A549 treated with Hydrocortisone at 1 μM for 4 hours (cell line): ENCODE results near the gene IKBIP. TPM values are rescaled to one million over a fixed set of nuclear protein-coding genes. Genes with fewer than 3 reads are reported as not detected.

Experiments
- total RNA-seq: library from RNA; stranded (reverse); fragments of 200-300 nt; extraction: Qiagen RNA extraction; gene quantifications from 5 replicates; pipeline ENCODE4 v1.2.3, GENCODE V29; 2022

Gene IKBIP
- 62.7 to 75.5 TPM (median 66.5 TPM) in 5 replicates for total RNA-seq

GRCh38 chr12:98644712-98645571 lies at the start of gene IKBIP, which contains the start of gene APAF1:
TSS of gene IKBIP (minus strand) at chr12:98644788. CDS start at chr12:98644701, 87 bp downstream.
TSS of gene APAF1 (plus strand) at chr12:98645290. CDS start at chr12:98648360, 3,070 bp downstream.

DNA sequence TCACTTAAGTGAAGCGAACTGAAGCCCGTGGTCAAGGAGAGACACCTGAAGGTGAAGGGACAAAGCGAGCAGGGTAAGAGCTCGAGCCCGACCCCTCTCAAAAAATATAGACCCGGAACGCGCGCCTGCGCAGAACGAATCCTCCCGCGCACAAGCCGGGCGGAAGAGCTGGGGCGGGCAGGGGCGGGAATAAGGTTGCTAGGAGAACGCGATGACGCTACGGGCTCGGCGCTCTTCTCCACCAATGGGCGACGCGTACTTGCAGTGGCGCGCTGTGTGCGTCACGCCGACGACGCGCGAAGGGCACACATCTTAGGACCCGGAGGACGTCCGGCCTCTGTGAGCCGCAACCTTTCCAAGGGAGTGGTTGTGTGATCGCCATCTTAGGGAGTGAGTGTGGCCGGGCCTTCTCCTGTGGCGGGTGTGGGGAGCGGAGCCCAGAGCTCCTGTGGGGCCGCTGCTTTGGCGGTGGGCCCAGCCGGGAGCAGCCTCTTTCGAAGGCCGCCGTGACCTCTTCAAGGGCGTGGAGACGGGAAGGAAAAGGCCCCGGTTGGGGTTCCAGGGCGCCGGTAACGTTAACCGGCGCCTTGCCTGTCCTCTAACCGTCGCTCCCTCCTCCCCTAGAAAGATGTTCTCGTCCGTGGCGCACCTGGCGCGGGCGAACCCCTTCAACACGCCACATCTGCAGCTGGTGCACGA lies 51.1 kb downstream of the IKBIP start, which contains the start of gene SLC25A3:
Gene SLC25A3, plus strand, starts transcription at position 336 of the 699 bp plus-strand sequence. Its CDS starts 293 bp downstream, at position 629.

Other genes starting within 250 kb of the IKBIP start
- 67.7 to 106 TPM (median 81.5 TPM) in 5 replicates for gene TMPO, start 129.2 kb downstream of the IKBIP start, total RNA-seq
- gene SLC25A3, start 51.1 kb downstream of the IKBIP start, total RNA-seq, result 742 to 791 TPM (median 770 TPM) in 5 replicates
- gene APAF1, start 502 bp upstream of the IKBIP start, total RNA-seq, result 10.0 to 15.5 TPM (median 13.6 TPM) in 5 replicates